A673 (cell line): ENCODE measurements around the gene LCP2. TPM values are rescaled to one million over a fixed set of nuclear protein-coding genes. Genes with fewer than 3 reads are reported as not detected.

Experiments
- BruUV-seq: library from RNA; stranded (reverse); fragments of 400-500 nt; replicated peaks from 2 replicates; lab custom pipeline; 2021; lab: Mats Ljungman, UMichigan
- CTCF ChIA-PET: fragments of 300-600 bp; sonication (Branson Sonifier 250); formaldehyde crosslinking; loops from one replicate; lab custom pipeline; 2022; ENCODE audit warnings: antibody characterized with exemption; lab: Charles Lee
- POLR2A ChIA-PET: fragments of 300-600 bp; sonication (Branson Sonifier 250); formaldehyde crosslinking; loops from one replicate; lab custom pipeline; 2022; ENCODE audit warnings: antibody characterized with exemption; ENCODE audit not compliant: low non-redundant PET; lab: Charles Lee
- DNase-seq: peaks from one replicate; pipeline ENCODE4 v3.0.0-alpha.2; 2015; ENCODE audit warnings: low spot score
- H3K27ac ChIP-seq: fragments of 200-600 bp; sonication (generic); 2 replicates; pipeline ENCODE4 v1.5.1; 2016; ENCODE audit warnings: mixed run types, low read depth, mild to moderate bottlenecking, mixed read lengths, antibody characterized with exemption, low read length; ENCODE audit not compliant: poor library complexity, severe bottlenecking
- H3K27me3 ChIP-seq: fragments of 200-600 bp; sonication (generic); replicated peaks from 2 replicates; pipeline ENCODE4 v1.6.1; 2017; ENCODE audit warnings: mixed run types, low read depth, mild to moderate bottlenecking, mixed read lengths, antibody characterized with exemption, low read length; ENCODE audit not compliant: insufficient read depth, poor library complexity
- H3K36me3 ChIP-seq: fragments of 200-600 bp; sonication (generic); 2 replicates; pipeline ENCODE4 v1.6.1; 2016; ENCODE audit warnings: mixed run types, mild to moderate bottlenecking, mixed read lengths, antibody characterized with exemption, low read length; ENCODE audit not compliant: insufficient read depth, poor library complexity, severe bottlenecking
- H3K4me1 ChIP-seq: fragments of 200-600 bp; sonication (generic); 2 replicates; pipeline ENCODE4 v1.6.1; 2017; ENCODE audit warnings: mixed run types, mild to moderate bottlenecking, mixed read lengths, antibody characterized with exemption, low read length; ENCODE audit not compliant: insufficient read depth, poor library complexity, severe bottlenecking
- H3K4me3 ChIP-seq: fragments of 200-600 bp; sonication (generic); 2 replicates; pipeline ENCODE4 v1.5.1; 2016; ENCODE audit warnings: low read depth, mixed run types, mild to moderate bottlenecking, mixed read lengths, low read length; ENCODE audit not compliant: poor library complexity, severe bottlenecking
- H3K9me3 ChIP-seq: fragments of 200-600 bp; sonication (generic); 2 replicates; pipeline ENCODE4 v1.6.1; 2016; ENCODE audit warnings: mixed run types, low read depth, mild to moderate bottlenecking, mixed read lengths, antibody characterized with exemption, low read length; ENCODE audit not compliant: poor library complexity, severe bottlenecking
- CTCF ChIP-seq: fragments of 300-800, 200-600 bp; sonication (generic); conservative IDR thresholded peaks from 2 replicates; pipeline ENCODE4 v1.5.1; 2017; ENCODE audit warnings: low read depth, mild to moderate bottlenecking, antibody characterized with exemption, low read length, moderate library complexity, mixed read lengths
- EZH2 ChIP-seq: fragments of 200-600 bp; sonication (generic); IDR thresholded peaks from 2 replicates; pipeline ENCODE4 v1.6.1; 2017; ENCODE audit warnings: borderline replicate concordance, low read depth, mild to moderate bottlenecking, mixed read lengths, antibody characterized with exemption, low read length; ENCODE audit not compliant: poor library complexity, severe bottlenecking
- intact Hi-C: fragments of 100-400 bp; cut with micrococcal nuclease; formaldehyde crosslinking; loops from one replicate; pipeline ENCODE4 v1.10.0; 2022; ENCODE audit not compliant: unreplicated experiment
- total RNA-seq: library from RNA; stranded (reverse); gene quantifications from 2 replicates; pipeline ENCODE4 v1.2.3, GENCODE V29; 2021

The LCP2 gene
- total RNA-seq, 1 experiment from 2014 or later, result not detected

GRCh38 chr5:170263906-170264305 lies 33.7 kb downstream of the LCP2 start:
- H3K4me3 ChIP-seq, result no peak overlapping the region
- ChIA-PET CTCF (no interaction called here), POLR2A (no interaction called here)
- no peaks in the 10 kb centered on the region for H3K4me1 ChIP-seq
- no TSS peak for BruUV-seq
- TF ChIP-seq EZH2 (no peak), CTCF (no peak)
- no peak for DNase-seq
- no peak overlapping the region for H3K27ac ChIP-seq
- H3K9me3 ChIP-seq, result no peaks in the 10 kb centered on the region
- no peaks in the 10 kb centered on the region for H3K36me3 ChIP-seq
- H3K27me3 ChIP-seq, result peaks cover 7% of the 10 kb centered on the region
- intact Hi-C loops, result no loop called here

GRCh38 chr5:170262061-170263045 lies 35.2 kb downstream of the LCP2 start:
- TF ChIP-seq CTCF, result no peak
- no peak for TF ChIP-seq EZH2
- ChIA-PET POLR2A (no interaction called here), CTCF (no interaction called here)
- no peaks in the 10 kb centered on the region for H3K36me3 ChIP-seq
- H3K27ac ChIP-seq, result no peak overlapping the region
- H3K4me3 ChIP-seq, result no peak overlapping the region
- H3K27me3 ChIP-seq, result peaks cover 4% of the 10 kb centered on the region
- BruUV-seq, result no TSS peak
- H3K9me3 ChIP-seq, result no peaks in the 10 kb centered on the region
- DNase-seq, result no peak
- no peaks in the 10 kb centered on the region for H3K4me1 ChIP-seq
- intact Hi-C loops, result no loop called here

GRCh38 chr5:170261528-170262043 lies 36.0 kb downstream of the LCP2 start:
- Histone ChIP-seq H3K27ac (no peak overlapping the region), H3K4me3 (no peak overlapping the region), H3K4me1 (no peaks in the 10 kb centered on the region), H3K9me3 (no peaks in the 10 kb centered on the region), H3K36me3 (no peaks in the 10 kb centered on the region), H3K27me3 (no peaks in the 10 kb centered on the region)
- TF ChIP-seq EZH2 (no peak), CTCF (no peak)
- ChIA-PET POLR2A (no interaction called here), CTCF (no interaction called here)
- no peak for DNase-seq
- no TSS peak for BruUV-seq
- intact Hi-C loops, result no loop called here
